HL-60 (cell line): ENCODE results near the gene SREBF1.

ENCODE experiments used
- DNase-seq, 2 experiments: peaks; one replicate each; pipeline ENCODE4 v3.0.0-alpha.2; 2010 to 2020; ENCODE audit warnings: low read depth in 1 of 2, low spot score in 1 of 2
- H3K27ac ChIP-seq: fragments of 250-450 bp; sonication (Bioruptor Pico); replicated peaks from 2 replicates; pipeline ENCODE4 v1.5.1; 2020; ENCODE audit warnings: mild to moderate bottlenecking, moderate library complexity
- H3K27me3 ChIP-seq: fragments of 250-450 bp; sonication (Bioruptor Pico); 2 replicates; pipeline ENCODE4 v1.5.1; 2021; ENCODE audit warnings: mild to moderate bottlenecking, moderate library complexity; ENCODE audit not compliant: insufficient read depth, poor library complexity, severe bottlenecking
- H3K4me3 ChIP-seq: replicated peaks from 2 replicates; pipeline ENCODE4 v1.5.1; 2011; ENCODE audit warnings: mild to moderate bottlenecking, control low read depth, low read length; ENCODE audit not compliant: insufficient read depth
- CTCF ChIP-seq: IDR thresholded peaks from one replicate; pipeline ENCODE4 v1.5.1; 2011; ENCODE audit warnings: low read length, control low read depth, inconsistent platforms; ENCODE audit not compliant: insufficient read depth
- GABPA ChIP-seq: IDR thresholded peaks from 2 replicates; pipeline ENCODE4 v1.6.1; 2012; ENCODE audit warnings: low read depth
- POLR2AphosphoS5 ChIP-seq: IDR thresholded peaks from 2 replicates; pipeline ENCODE4 v1.6.1; 2012; ENCODE audit warnings: low read depth
- SPI1 ChIP-seq: IDR thresholded peaks from 2 replicates; pipeline ENCODE4 v1.6.1; 2012; ENCODE audit warnings: low read depth, mild to moderate bottlenecking, borderline replicate concordance
- TF ChIP-seq, protein P1 (sequence below): IDR thresholded peaks from 2 replicates; pipeline ENCODE4 v1.6.1; 2012; ENCODE audit warnings: low read depth; ENCODE audit not compliant: insufficient replicate concordance

The SREBF1 gene

DNA sequence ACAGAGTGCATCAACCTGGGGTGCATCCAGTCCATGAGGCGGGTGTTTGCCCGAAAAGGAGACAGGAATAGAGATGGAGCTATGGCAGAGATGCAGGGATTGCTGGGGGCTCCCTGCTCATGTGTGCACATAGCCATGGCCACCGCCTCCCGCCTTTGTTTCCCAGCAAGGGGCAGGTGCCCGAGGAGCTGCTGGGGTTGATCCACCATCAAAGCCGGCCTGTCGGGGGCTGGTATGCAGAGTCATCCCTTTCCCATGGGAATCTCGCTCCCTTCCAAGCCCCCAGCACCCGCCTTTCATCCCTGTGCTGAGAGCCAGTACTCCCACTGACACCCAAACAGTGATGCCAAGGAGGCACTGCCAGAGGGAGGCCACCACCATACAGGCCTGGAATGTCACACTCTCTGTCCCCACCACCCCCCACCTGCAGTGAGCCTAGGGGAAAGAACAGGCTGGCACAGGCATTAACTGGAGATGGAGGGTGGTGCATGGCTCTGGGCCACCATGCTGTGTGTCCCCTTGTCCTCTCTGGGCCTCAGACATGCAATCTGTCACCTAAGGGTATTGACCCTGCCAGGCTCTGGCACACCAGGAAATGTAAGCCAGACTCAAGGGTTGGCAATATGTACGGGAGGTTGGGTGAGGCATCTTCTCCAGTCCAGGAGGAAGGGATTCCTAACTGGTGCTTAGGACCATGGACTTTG lies 65.1 kb downstream of the SREBF1 start:
- Histone ChIP-seq H3K4me3 (no peak overlapping the region), H3K27ac (no peak overlapping the region), H3K27me3 (no peaks in the 10 kb centered on the region)
- TF ChIP-seq SPI1 (no peak), CTCF (no peak), POLR2AphosphoS5 (no peak), GABPA (no peak)
- TF ChIP-seq, protein P1, sequence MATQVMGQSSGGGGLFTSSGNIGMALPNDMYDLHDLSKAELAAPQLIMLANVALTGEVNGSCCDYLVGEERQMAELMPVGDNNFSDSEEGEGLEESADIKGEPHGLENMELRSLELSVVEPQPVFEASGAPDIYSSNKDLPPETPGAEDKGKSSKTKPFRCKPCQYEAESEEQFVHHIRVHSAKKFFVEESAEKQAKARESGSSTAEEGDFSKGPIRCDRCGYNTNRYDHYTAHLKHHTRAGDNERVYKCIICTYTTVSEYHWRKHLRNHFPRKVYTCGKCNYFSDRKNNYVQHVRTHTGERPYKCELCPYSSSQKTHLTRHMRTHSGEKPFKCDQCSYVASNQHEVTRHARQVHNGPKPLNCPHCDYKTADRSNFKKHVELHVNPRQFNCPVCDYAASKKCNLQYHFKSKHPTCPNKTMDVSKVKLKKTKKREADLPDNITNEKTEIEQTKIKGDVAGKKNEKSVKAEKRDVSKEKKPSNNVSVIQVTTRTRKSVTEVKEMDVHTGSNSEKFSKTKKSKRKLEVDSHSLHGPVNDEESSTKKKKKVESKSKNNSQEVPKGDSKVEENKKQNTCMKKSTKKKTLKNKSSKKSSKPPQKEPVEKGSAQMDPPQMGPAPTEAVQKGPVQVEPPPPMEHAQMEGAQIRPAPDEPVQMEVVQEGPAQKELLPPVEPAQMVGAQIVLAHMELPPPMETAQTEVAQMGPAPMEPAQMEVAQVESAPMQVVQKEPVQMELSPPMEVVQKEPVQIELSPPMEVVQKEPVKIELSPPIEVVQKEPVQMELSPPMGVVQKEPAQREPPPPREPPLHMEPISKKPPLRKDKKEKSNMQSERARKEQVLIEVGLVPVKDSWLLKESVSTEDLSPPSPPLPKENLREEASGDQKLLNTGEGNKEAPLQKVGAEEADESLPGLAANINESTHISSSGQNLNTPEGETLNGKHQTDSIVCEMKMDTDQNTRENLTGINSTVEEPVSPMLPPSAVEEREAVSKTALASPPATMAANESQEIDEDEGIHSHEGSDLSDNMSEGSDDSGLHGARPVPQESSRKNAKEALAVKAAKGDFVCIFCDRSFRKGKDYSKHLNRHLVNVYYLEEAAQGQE: no peak
- DNase-seq: no peak

DNA sequence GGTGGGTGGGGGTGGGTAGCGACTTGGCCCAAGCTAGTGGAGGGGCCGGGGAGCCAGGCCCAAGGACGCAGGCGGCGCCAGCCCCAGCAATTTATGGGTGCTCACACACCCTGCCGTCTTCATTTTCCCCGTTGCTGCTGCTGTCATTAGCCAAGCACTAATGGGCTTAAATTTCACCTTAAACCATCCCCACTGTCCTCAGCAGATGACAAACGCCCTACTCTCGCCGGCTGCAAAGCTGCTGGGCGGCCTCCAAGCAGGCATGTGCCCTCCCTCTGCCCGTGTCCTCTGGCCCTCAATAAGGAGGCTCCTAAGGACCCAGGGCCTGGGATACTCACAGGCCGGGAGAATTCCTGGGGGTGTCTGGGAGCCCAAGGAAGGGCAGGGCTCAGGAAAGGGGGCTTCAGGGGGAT lies 66.1 kb downstream of the SREBF1 start:
- no peak overlapping the region for H3K4me3 ChIP-seq
- TF ChIP-seq SPI1: no peak
- no peak for TF ChIP-seq CTCF
- no peak for DNase-seq
- no peaks in the 10 kb centered on the region for H3K27me3 ChIP-seq
- H3K27ac ChIP-seq: no peak overlapping the region

DNA sequence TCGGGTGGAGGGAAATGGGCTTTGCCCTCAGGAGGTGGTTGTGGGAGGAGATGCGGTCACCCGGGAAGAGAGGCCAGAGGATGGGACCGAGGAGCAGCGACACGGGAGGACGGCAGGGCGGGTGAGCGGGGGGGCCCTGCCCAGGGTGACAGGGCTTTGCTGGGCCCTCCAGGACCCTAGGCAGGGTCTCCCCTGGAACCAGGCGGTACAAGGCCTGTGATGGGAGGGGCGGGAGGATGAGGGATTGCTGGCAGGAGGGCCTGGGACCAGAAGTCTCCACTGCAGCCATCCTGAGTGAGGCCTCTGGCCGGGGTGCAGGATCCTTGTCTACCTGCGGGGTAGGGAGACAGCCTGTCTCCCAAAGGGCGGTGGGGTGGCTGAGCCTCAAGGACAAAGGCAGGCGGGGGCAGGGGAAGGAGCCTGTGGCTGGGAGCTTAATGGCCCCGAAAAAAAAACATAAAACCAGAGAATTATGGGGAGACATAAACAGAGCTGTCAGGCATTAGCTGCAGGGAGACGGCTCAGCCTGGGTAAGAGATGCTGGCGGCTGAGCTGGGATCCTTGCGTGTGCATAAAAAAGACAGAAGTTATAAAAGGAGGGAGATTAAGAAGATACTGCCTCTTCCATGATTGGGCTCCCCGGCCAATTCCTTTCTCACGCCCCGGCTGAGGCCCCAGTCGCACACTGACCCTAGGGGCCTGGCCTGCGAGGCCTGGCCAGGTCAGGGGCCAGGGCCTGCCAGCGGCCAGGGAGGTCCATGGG lies 66.7 kb downstream of the SREBF1 start:
- DNase-seq: no peak
- TF ChIP-seq SPI1 (no peak), GABPA (no peak), CTCF (no peak), POLR2AphosphoS5 (no peak)
- TF ChIP-seq, protein P1: no peak
- no peak overlapping the region for H3K4me3 ChIP-seq
- H3K27me3 ChIP-seq: no peaks in the 10 kb centered on the region
- no peak overlapping the region for H3K27ac ChIP-seq
